OCI-LY1 (cell line): ENCODE results near the gene UAP1.

Experiments used
- H2AFZ ChIP-seq: fragments of 200-600 bp; sonication (generic), shearing (Covaris generic); 2 replicates; pipeline ENCODE4 v1.6.0; 2014; ENCODE audit warnings: antibody characterized with exemption, mild to moderate bottlenecking, low read length
- H3F3A ChIP-seq: fragments of 200-600 bp; sonication (generic), shearing (Covaris generic); 2 replicates; pipeline ENCODE4 v1.6.0; 2014; ENCODE audit warnings: mild to moderate bottlenecking, antibody characterized with exemption, low read length, moderate library complexity; ENCODE audit not compliant: insufficient read depth
- H3K27ac ChIP-seq: fragments of 200-600 bp; sonication (generic); 2 replicates; pipeline ENCODE4 v1.5.1; 2014; ENCODE audit warnings: low read length, mixed run types, mild to moderate bottlenecking, low read depth; ENCODE audit not compliant: poor library complexity, severe bottlenecking
- H3K27me3 ChIP-seq: fragments of 200-600 bp; sonication (generic); 2 replicates; pipeline ENCODE4 v1.6.0; 2014; ENCODE audit warnings: antibody characterized with exemption, mild to moderate bottlenecking, low read length, moderate library complexity; ENCODE audit not compliant: insufficient read depth
- H3K36me3 ChIP-seq: fragments of 200-600 bp; sonication (generic); 2 replicates; pipeline ENCODE4 v1.6.1; 2014; ENCODE audit warnings: mild to moderate bottlenecking, antibody characterized with exemption, low read length, moderate library complexity, mixed read lengths; ENCODE audit not compliant: insufficient read depth
- H3K4me1 ChIP-seq: fragments of 200-600 bp; sonication (generic); 2 replicates; pipeline ENCODE4 v1.5.1; 2014; ENCODE audit warnings: mild to moderate bottlenecking, low read length, moderate library complexity; ENCODE audit not compliant: insufficient read depth, severe bottlenecking
- H3K4me2 ChIP-seq: fragments of 200-600 bp; sonication (generic), shearing (Covaris generic); 2 replicates; pipeline ENCODE4 v1.6.1; 2014; ENCODE audit warnings: low read length
- H3K4me3 ChIP-seq: fragments of 200-600 bp; sonication (generic); 2 replicates; pipeline ENCODE4 v1.5.1; 2014; ENCODE audit warnings: low read length, low read depth, mild to moderate bottlenecking, mixed read lengths; ENCODE audit not compliant: poor library complexity, severe bottlenecking
- H3K79me2 ChIP-seq: fragments of 200-600 bp; shearing (Covaris generic); 2 replicates; pipeline ENCODE4 v1.6.1; 2016; ENCODE audit warnings: mixed run types, low read length, mixed read lengths; ENCODE audit not compliant: insufficient read depth
- H3K9ac ChIP-seq: fragments of 200-600 bp; sonication (generic), shearing (Covaris generic); 2 replicates; pipeline ENCODE4 v1.6.1; 2014; ENCODE audit warnings: mild to moderate bottlenecking, low read length, mixed read lengths
- H3K9me2 ChIP-seq: fragments of 200-600 bp; sonication (generic), shearing (Covaris generic); 2 replicates; pipeline ENCODE4 v1.6.1; 2014; ENCODE audit warnings: low read depth, mild to moderate bottlenecking, low read length, mixed read lengths
- H3K9me3 ChIP-seq: fragments of 200-600 bp; shearing (Covaris generic); 2 replicates; pipeline ENCODE4 v1.6.1; 2014; ENCODE audit warnings: low read length, mixed read lengths
- H4K20me1 ChIP-seq: fragments of 200-600 bp; sonication (generic), shearing (Covaris generic); 2 replicates; pipeline ENCODE4 v1.6.0; 2016; ENCODE audit warnings: mild to moderate bottlenecking, low read length; ENCODE audit not compliant: insufficient read depth
- CTCF ChIP-seq: fragments of 200-600 bp; sonication (generic), shearing (Covaris generic); IDR thresholded peaks from 2 replicates; pipeline ENCODE4 v1.5.1; 2017; ENCODE audit warnings: mild to moderate bottlenecking, antibody characterized with exemption, low read length, moderate library complexity, mixed read lengths
- EZH2 ChIP-seq: fragments of 200-600 bp; sonication (generic), shearing (Covaris generic); IDR thresholded peaks from 2 replicates; pipeline ENCODE4 v1.8.0; 2017; ENCODE audit warnings: borderline replicate concordance, mixed run types, mild to moderate bottlenecking, antibody characterized with exemption, low read length, moderate library complexity, mixed read lengths

The UAP1 gene

GRCh38 chr1:162621256-162621655 lies 59.7 kb downstream of the UAP1 start:
- H3K36me3 ChIP-seq = no peaks in the 10 kb centered on the region; the same call in 1 of the 2 replicates
- H3K4me3 ChIP-seq = no peak overlapping the region
- H3K4me2 ChIP-seq = no peak overlapping the region
- H3K9me3 ChIP-seq = peaks cover 11% of the 10 kb centered on the region
- no peak overlapping the region for H2AFZ ChIP-seq
- no peaks in the 10 kb centered on the region for H4K20me1 ChIP-seq
- H3K27ac ChIP-seq = no peak overlapping the region
- no peaks in the 10 kb centered on the region for H3F3A ChIP-seq
- H3K9ac ChIP-seq = no peak overlapping the region
- no peaks in the 10 kb centered on the region for H3K79me2 ChIP-seq
- no peaks in the 10 kb centered on the region for H3K9me2 ChIP-seq
- no peak for TF ChIP-seq EZH2
- no peak for TF ChIP-seq CTCF
- H3K4me1 ChIP-seq = no peaks in the 10 kb centered on the region
- H3K27me3 ChIP-seq = no peaks in the 10 kb centered on the region

GRCh38 chr1:162625679-162626078 lies 64.2 kb downstream of the UAP1 start:
- Histone ChIP-seq H3K9ac (no peak overlapping the region), H3K4me3 (no peak overlapping the region), H3K9me3 (no peaks in the 10 kb centered on the region), H3F3A (no peaks in the 10 kb centered on the region), H2AFZ (no peak overlapping the region), H3K36me3 (no peaks in the 10 kb centered on the region), H3K4me1 (no peaks in the 10 kb centered on the region), H3K79me2 (no peaks in the 10 kb centered on the region), H3K9me2 (no peaks in the 10 kb centered on the region), H3K27ac (no peak overlapping the region), H3K4me2 (no peak overlapping the region), H3K27me3 (no peaks in the 10 kb centered on the region), H4K20me1 (no peaks in the 10 kb centered on the region)
- no peak for TF ChIP-seq EZH2
- no peak for TF ChIP-seq CTCF

DNA sequence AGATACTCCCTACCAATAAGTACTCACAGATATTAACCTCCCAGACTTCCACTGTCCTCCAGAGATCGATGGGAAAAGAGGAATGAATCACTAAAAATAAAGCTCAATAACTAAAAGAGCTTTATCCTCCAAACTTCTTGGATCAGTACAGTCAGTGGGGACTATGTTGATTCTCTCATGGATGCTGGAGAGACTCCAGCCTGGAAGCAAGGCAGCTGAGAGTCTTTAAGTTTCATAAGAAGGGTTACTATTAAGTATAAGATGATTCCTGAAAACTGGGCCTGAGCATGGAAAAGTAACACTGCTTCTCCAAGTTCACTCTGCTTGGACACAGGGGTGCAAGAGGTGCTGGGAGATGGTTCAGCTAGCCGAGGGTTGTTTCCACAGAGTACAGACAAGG lies 64.6 kb downstream of the UAP1 start:
- no peaks in the 10 kb centered on the region for H4K20me1 ChIP-seq
- H3K9me3 ChIP-seq = no peaks in the 10 kb centered on the region
- no peaks in the 10 kb centered on the region for H3K79me2 ChIP-seq
- no peaks in the 10 kb centered on the region for H3K9me2 ChIP-seq
- H3K4me3 ChIP-seq = no peak overlapping the region
- H3K27ac ChIP-seq = no peak overlapping the region
- no peaks in the 10 kb centered on the region for H3K36me3 ChIP-seq
- TF ChIP-seq EZH2 (no peak), CTCF (no peak)
- H3K27me3 ChIP-seq = no peaks in the 10 kb centered on the region
- no peak overlapping the region for H3K9ac ChIP-seq
- H2AFZ ChIP-seq = no peak overlapping the region
- H3K4me1 ChIP-seq = no peaks in the 10 kb centered on the region
- no peaks in the 10 kb centered on the region for H3F3A ChIP-seq
- H3K4me2 ChIP-seq = no peak overlapping the region
